Activated CD4-positive, alpha-beta T cell treated with anti-CD3 and anti-CD28 coated beads, Interleukin-2, amount 50 U/mL, for 1 hour (primary cell): ENCODE results near the gene CSTF1.
A peak's percentile ranks its signal among the peaks of the same experiment; 100 is the strongest.
"Not testable (repeated sequence)": the region's sequence is repeated elsewhere in the genome, so short reads cannot be mapped to it uniquely, and the experiment has no call there.

Experiments used
- DNase-seq: peaks from one replicate; pipeline ENCODE4 v3.0.0-alpha.2; 2020

CSTF1 gene

GRCh38 chr20:56371977-56372376, 20.5 kb upstream of the CSTF1 start:
- DNase-seq = no peak

- no peak for DNase-seq
These were observed 19.6 kb upstream of the CSTF1 start for GRCh38 chr20:56372850-56373249.

- DNase-seq = no peak
These were observed 18.5 kb upstream of the CSTF1 start for GRCh38 chr20:56373942-56374341.

GRCh38 chr20:56376331-56376730, 16.1 kb upstream of the CSTF1 start:
- no peak for DNase-seq

- no peak for DNase-seq
These were observed 14.1 kb upstream of the CSTF1 start for GRCh38 chr20:56378386-56378785.

GRCh38 chr20:56380375-56380774, 12.1 kb upstream of the CSTF1 start:
- DNase-seq = no peak

- no peak for DNase-seq
These were observed 10.9 kb upstream of the CSTF1 start for GRCh38 chr20:56381501-56381900.

GRCh38 chr20:56382696-56383095, 9.7 kb upstream of the CSTF1 start:
- no peak for DNase-seq

- DNase-seq = no peak
These were observed 9.1 kb upstream of the CSTF1 start for GRCh38 chr20:56383334-56383733.

- DNase-seq = no peak
These were observed 7.3 kb upstream of the CSTF1 start for GRCh38 chr20:56385130-56385529.

GRCh38 chr20:56386219-56386618, 6.2 kb upstream of the CSTF1 start:
- DNase-seq = no peak

GRCh38 chr20:56388882-56389281, 3.6 kb upstream of the CSTF1 start:
- no peak for DNase-seq

- DNase-seq = no peak
These were observed 2.6 kb upstream of the CSTF1 start for GRCh38 chr20:56389807-56390206.

- DNase-seq = not testable (repeated sequence)
These were observed 2.0 kb upstream of the CSTF1 start for GRCh38 chr20:56390396-56390795.

GRCh38 chr20:56391037-56391436, 1.4 kb upstream of the CSTF1 start:
- no peak for DNase-seq

- no peak for DNase-seq
These were observed 781 bp upstream of the CSTF1 start for GRCh38 chr20:56391596-56392131.

- no peak for DNase-seq
These were observed 537 bp downstream of the CSTF1 start for GRCh38 chr20:56392881-56393482.

GRCh38 chr20:56393653-56394052, 1.2 kb downstream of the CSTF1 start:
- no peak for DNase-seq

GRCh38 chr20:56395166-56395565, 2.7 kb downstream of the CSTF1 start:
- DNase-seq = no peak

GRCh38 chr20:56400001-56400640, 7.7 kb downstream of the CSTF1 start:
- DNase-seq = peak; percentile 61

GRCh38 chr20:56403465-56403864, 11.0 kb downstream of the CSTF1 start:
- no peak for DNase-seq

- DNase-seq = not testable (repeated sequence)
These were observed 12.9 kb downstream of the CSTF1 start for GRCh38 chr20:56405356-56405755.

- DNase-seq = no peak
These were observed 14.5 kb downstream of the CSTF1 start for GRCh38 chr20:56406910-56407309.

GRCh38 chr20:56409521-56409920, 17.1 kb downstream of the CSTF1 start:
- DNase-seq = no peak

GRCh38 chr20:56409956-56410355, 17.5 kb downstream of the CSTF1 start:
- no peak for DNase-seq
